Esophagus muscularis mucosa (tissue), 4 donors: Measurements from ENCODE around the gene SPAG17. TPM values are rescaled to one million over a fixed set of nuclear protein-coding genes. Genes with fewer than 3 reads are reported as not detected.
"Not testable (repeated sequence)": the region's sequence is repeated elsewhere in the genome, so short reads cannot be mapped to it uniquely, and the experiment has no call there.

Source experiments
- DNase-seq: peaks from one replicate; pipeline ENCODE4 v3.0.0-alpha.2; 2017; ENCODE audit errors: extremely low spot score
- H3K27ac ChIP-seq, 4 donors: fragments of 200-600 bp; sonication (generic); replicated peaks in 1 of 4; 1 replicate in 3 of 4; 2 replicates in 1 of 4; pipeline ENCODE4 v1.5.1; 2016 to 2019; ENCODE audit warnings: mild to moderate bottlenecking in 1 of 4
- H3K27me3 ChIP-seq, 4 donors: fragments of 200-600 bp; sonication (generic); one replicate each; pipeline versions ENCODE4 v1.5.1 to v1.6.0; 2016 to 2019
- H3K36me3 ChIP-seq, 4 donors: fragments of 200-600 bp; sonication (generic); one replicate each; pipeline ENCODE4 v1.5.1; 2016 to 2019
- H3K4me1 ChIP-seq, 4 donors: fragments of 200-600 bp; sonication (generic); one replicate each; pipeline ENCODE4 v1.5.1; 2016 to 2019
- H3K4me3 ChIP-seq, 4 donors: fragments of 200-600 bp; sonication (generic); 1 replicate in 2 of 4; 2 replicates in 2 of 4; pipeline ENCODE4 v1.5.1; 2016 to 2019; ENCODE audit warnings: mild to moderate bottlenecking in 4 of 4, moderate library complexity in 1 of 4
- H3K9me3 ChIP-seq, 4 donors: fragments of 200-600 bp; sonication (generic); 1 replicate in 3 of 4; 2 replicates in 1 of 4; pipeline ENCODE4 v1.5.1; 2016 to 2019
- CTCF ChIP-seq, 3 experiments: fragments of 200-600 bp in 2 of 3; fragments of 450-650 bp in 1 of 3; sonication (generic) in 2 of 3; IDR thresholded peaks; one replicate each; pipeline ENCODE4 v1.5.1; 2017 to 2019; ENCODE audit warnings: antibody characterized with exemption in 3 of 3, mild to moderate bottlenecking in 2 of 3, moderate library complexity in 1 of 3
- EP300 ChIP-seq: sonication (generic); formaldehyde crosslinking; IDR thresholded peaks from one replicate; pipeline ENCODE4 v1.6.1; 2017; ENCODE audit warnings: antibody characterized with exemption
- POLR2A ChIP-seq: fragments of 450-650 bp; IDR thresholded peaks from one replicate; pipeline ENCODE4 v1.6.1; 2017; ENCODE audit warnings: antibody characterized with exemption, moderate library complexity, mild to moderate bottlenecking, low read depth
- POLR2AphosphoS5 ChIP-seq, 2 donors: sonication (generic); formaldehyde crosslinking; IDR thresholded peaks; one replicate each; pipeline ENCODE4 v1.6.1; 2017; ENCODE audit warnings: antibody characterized with exemption in 2 of 2
- WGBS: methylation state at CpG from one replicate; pipeline ENCODE4 v1.1.5; 2018; 5-methylcytosine and 5-hydroxymethylcytosine counted together
- intact Hi-C: fragments of 100-400 bp; cut with DNase I; formaldehyde crosslinking; loops from one replicate; pipeline ENCODE4 v1.15.1; 2023
- total RNA-seq, 4 donors: library from RNA; depleted of rRNA; stranded (reverse); fragments of >200 nt; gene quantifications; one replicate each; pipeline versions ENCODE4 v1.1.0 to v1.2.1, GENCODE V29; 2016

Gene SPAG17
- total RNA-seq, 4 donors from 2014 or later: 0.17 to 0.23 TPM; not detected in 2

- peaks cover 0 to 3% (median under 1%) of the 10 kb centered on the region in 4 donors for H3K36me3 ChIP-seq
- peak overlapping the region; percentile 82 to 97 (median 92) for H3K4me3 ChIP-seq
- TF ChIP-seq CTCF (IDR thresholded peaks at IDR 0.05) (peak in 1 of 3 experiments; percentile 20), EP300 (no peak)
- intact Hi-C loops: no loop called here
- peaks cover 19 to 39% (median 31%) of the 10 kb centered on the region in 4 donors for H3K4me1 ChIP-seq
- no peaks in the 10 kb centered on the region for H3K9me3 ChIP-seq
- no peaks in the 10 kb centered on the region for H3K27me3 ChIP-seq
- peak; percentile 92 for DNase-seq
- H3K27ac ChIP-seq: peak overlapping the region; percentile 86 to 93 (median 87)
- WGBS: 0% methylated on average over 18 of the region's 24 CpGs
Observed at GRCh38 chr1:117928881-117929342, 256.1 kb downstream of the SPAG17 start.

DNA sequence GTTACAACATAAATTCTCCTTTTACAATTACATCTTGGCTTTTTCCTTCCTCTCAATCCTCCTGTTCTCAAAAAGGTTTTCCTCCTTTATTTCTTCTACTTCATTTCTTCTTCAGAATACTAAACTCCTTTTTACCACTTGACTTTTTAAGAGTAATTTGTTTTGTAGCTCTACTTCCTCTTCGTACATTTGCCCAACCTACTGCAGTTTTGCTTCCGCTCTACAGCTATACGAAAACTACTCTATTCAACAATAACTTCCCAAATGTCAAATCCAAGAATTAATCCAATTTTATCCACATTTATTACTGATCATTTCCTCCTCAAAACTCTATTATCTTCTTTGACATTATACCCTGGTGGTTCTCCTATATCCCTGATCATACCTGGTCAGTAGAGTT is 259.0 kb downstream of the SPAG17 start:
- intact Hi-C loops: no loop called here

GRCh38 chr1:117922717-117923116 is 262.3 kb downstream of the SPAG17 start:
- H3K4me1 ChIP-seq, H3K27me3 ChIP-seq, DNase-seq, intact Hi-C loops, H3K4me3 ChIP-seq, H3K9me3 ChIP-seq, H3K27ac ChIP-seq: not testable (repeated sequence)
- WGBS: 99% methylated on average over 7 of the region's 7 CpGs
- peaks cover 11 to 24% (median 19%) of the 10 kb centered on the region in 4 donors for H3K36me3 ChIP-seq

More for the DNA sequence above, 259.0 kb downstream of the SPAG17 start:
- WGBS: 80% methylated on average over 3 of the region's 3 CpGs
- no peak for DNase-seq
- H3K27me3 ChIP-seq: no peaks in the 10 kb centered on the region
- no peaks in the 10 kb centered on the region for H3K9me3 ChIP-seq
- H3K4me1 ChIP-seq: peaks cover 17 to 31% (median 25%) of the 10 kb centered on the region in 4 donors
- no peak overlapping the region for H3K4me3 ChIP-seq
- no peak for TF ChIP-seq CTCF (IDR thresholded peaks at IDR 0.05)
- no peak for TF ChIP-seq EP300
- no peak for TF ChIP-seq POLR2A
- TF ChIP-seq POLR2AphosphoS5 (IDR thresholded peaks at IDR 0.05): no peak
- no peaks in the 10 kb centered on the region for H3K36me3 ChIP-seq
- no peak overlapping the region for H3K27ac ChIP-seq

- H3K4me1 ChIP-seq: peaks cover 0 to under 1% (median 0%) of the 10 kb centered on the region in 4 donors
- H3K4me3 ChIP-seq: no peak overlapping the region
- no peak for DNase-seq
- no peak overlapping the region for H3K27ac ChIP-seq
- TF ChIP-seq POLR2A: no peak
- TF ChIP-seq EP300: no peak
- no peak for TF ChIP-seq CTCF (IDR thresholded peaks at IDR 0.05)
- TF ChIP-seq POLR2AphosphoS5 (IDR thresholded peaks at IDR 0.05): no peak
- intact Hi-C loops: no loop called here
- H3K9me3 ChIP-seq: no peaks in the 10 kb centered on the region
- 92% methylated on average over 2 of the region's 2 CpGs for WGBS
- H3K36me3 ChIP-seq: peaks cover 12 to 31% (median 25%) of the 10 kb centered on the region in 4 donors
- no peaks in the 10 kb centered on the region for H3K27me3 ChIP-seq
Observed at GRCh38 chr1:117921991-117922390, 263.0 kb downstream of the SPAG17 start.

DNA sequence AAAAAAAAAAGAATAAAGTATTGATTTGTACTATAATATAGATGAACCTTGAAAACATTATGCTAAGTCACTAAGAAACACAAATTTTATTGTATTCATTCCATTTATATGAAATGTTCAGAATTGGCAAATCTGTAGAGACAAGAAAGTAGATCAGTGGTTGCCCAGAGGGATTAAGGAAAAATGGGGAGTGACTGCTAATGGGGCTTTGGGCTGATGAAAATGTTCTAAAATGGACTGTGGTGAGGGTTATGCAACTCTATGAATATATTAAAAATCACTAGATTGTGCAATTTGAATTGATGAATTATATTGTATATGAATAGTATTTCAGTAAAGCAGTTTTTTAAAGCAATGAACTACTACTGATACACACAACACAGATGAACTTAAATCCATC is 265.7 kb downstream of the SPAG17 start:
- Histone ChIP-seq H3K27ac (no peak overlapping the region), H3K36me3 (peaks cover 23 to 57% (median 44%) of the 10 kb centered on the region in 4 donors), H3K4me3 (no peak overlapping the region), H3K4me1 (no peaks in the 10 kb centered on the region), H3K9me3 (no peaks in the 10 kb centered on the region), H3K27me3 (no peaks in the 10 kb centered on the region)
- no peak for TF ChIP-seq CTCF (IDR thresholded peaks at IDR 0.05)
- no peak for TF ChIP-seq POLR2A
- no peak for TF ChIP-seq EP300
- no peak for TF ChIP-seq POLR2AphosphoS5 (IDR thresholded peaks at IDR 0.05)
- intact Hi-C loops: no loop called here
- no peak for DNase-seq
